PFSK-1 (cell line): ENCODE data around the gene YTHDC1.

Experiments
- POLR2AphosphoS5 ChIP-seq: IDR thresholded peaks from 2 replicates; pipeline ENCODE4 v1.6.1; 2012; ENCODE audit warnings: low read depth, mild to moderate bottlenecking, control low read depth, low read length, moderate library complexity
- SIN3A ChIP-seq: IDR thresholded peaks from 2 replicates; pipeline ENCODE4 v1.6.1; 2012; ENCODE audit warnings: mild to moderate bottlenecking, low read length, moderate library complexity, borderline replicate concordance; ENCODE audit not compliant: insufficient read depth
- TAF1 ChIP-seq: IDR thresholded peaks from 2 replicates; pipeline ENCODE4 v1.6.1; 2012; ENCODE audit warnings: low read length, control low read depth, borderline replicate concordance; ENCODE audit not compliant: insufficient read depth

DNA sequence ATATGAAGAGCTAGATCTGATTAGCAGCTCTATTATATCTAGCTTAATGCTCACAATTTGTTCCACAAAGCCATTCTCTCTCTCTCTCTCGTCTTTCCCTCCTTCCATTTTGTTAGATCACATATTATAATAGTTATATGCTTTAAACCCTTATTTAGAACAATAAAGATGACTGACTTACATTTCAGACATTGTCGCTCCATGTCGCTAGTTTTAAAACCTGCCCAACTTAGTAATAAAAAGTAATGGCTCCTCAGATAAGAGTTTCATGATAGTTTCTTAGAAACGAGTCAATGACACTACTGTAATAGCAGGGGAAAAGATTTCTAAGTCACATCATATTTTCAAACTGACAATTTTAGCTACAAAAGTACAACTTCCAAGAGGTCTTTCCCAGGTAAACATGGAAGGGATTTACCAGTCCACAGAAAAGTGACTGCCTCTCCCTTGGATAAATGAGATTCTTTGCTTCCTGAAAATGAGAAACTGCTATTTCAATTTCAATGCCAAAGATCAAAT is 38.5 kb upstream of the YTHDC1 start:
- no peak for TF ChIP-seq SIN3A
- TF ChIP-seq POLR2AphosphoS5 = no peak
- TF ChIP-seq TAF1 = no peak
